ENCODE measurements around the gene OR10A2. TPM values are rescaled to one million over a fixed set of nuclear protein-coding genes. Genes with fewer than 3 reads are reported as not detected.
"Not testable (repeated sequence)": the region's sequence is repeated elsewhere in the genome, so short reads cannot be mapped to it uniquely, and the experiment has no call there.

The OR10A2 gene
- total RNA-seq, 1 donor from 2014 or later, result not detected

DNA sequence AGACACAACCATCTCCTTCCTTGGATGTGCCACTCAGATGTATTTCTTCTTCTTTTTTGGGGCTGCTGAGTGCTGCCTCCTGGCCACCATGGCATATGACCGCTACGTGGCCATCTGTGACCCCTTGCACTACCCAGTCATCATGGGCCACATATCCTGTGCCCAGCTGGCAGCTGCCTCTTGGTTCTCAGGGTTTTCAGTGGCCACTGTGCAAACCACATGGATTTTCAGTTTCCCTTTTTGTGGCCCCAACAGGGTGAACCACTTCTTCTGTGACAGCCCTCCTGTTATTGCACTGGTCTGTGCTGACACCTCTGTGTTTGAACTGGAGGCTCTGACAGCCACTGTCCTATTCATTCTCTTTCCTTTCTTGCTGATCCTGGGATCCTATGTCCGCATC, 14.1 kb downstream of the OR10A2 start:
- no peak overlapping the region for H3K4me3 Mint-ChIP-seq

GRCh38 chr11:6882751-6883150, 19.9 kb downstream of the OR10A2 start:
- Mint-ChIP-seq H3K27me3 (peaks cover 3% of the 10 kb centered on the region), H3K4me1 (no peaks in the 10 kb centered on the region), H3K4me3 (no peak overlapping the region), H3K36me3 (ENCODE audit: low read depth) (no peaks in the 10 kb centered on the region), H3K27ac (no peak overlapping the region), H3K9me3 (no peaks in the 10 kb centered on the region)
- TF ChIP-seq CTCF (IDR thresholded peaks at IDR 0.05), result no peak
- POLR2A ChIA-PET, result no interaction called here
- no peak for ATAC-seq (ENCODE audit: low read depth)
- intact Hi-C loops (cut with micrococcal nuclease), result no loop called here
- no peak for DNase-seq
- CTCF ChIA-PET, result no interaction called here

More for the DNA sequence above, 14.1 kb downstream of the OR10A2 start:
- ATAC-seq (ENCODE audit: low read depth) (no peak), DNase-seq (no peak)
- Mint-ChIP-seq H3K27ac (no peak overlapping the region), H3K27me3 (peaks cover 2% of the 10 kb centered on the region), H3K9me3 (no peaks in the 10 kb centered on the region), H3K36me3 (ENCODE audit: low read depth) (no peaks in the 10 kb centered on the region), H3K4me1 (no peaks in the 10 kb centered on the region)
- TF ChIP-seq CTCF (IDR thresholded peaks at IDR 0.05), result no peak
- ChIA-PET CTCF (no interaction called here), POLR2A (no interaction called here)
- intact Hi-C loops (cut with micrococcal nuclease), result no loop called here

DNA sequence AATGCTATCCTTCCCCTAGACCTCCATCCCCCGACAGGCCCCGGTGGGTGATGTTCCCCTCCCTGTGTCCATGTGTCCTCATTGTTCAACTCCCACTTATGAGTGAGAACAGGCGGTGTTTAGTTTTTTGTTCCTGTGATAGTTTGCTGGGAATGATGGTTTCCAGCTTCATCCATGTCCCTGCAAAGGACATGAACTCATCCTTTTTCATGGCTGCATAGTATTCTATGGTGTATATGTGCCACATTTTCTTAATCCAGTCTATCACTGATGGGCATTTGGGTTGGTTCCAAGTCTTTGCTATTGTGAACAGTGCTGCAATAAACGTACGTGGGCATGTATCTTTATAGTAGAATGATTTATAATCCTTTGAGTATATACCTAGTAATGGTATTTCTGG, 24.9 kb downstream of the OR10A2 start:
- CTCF ChIA-PET; H3K36me3 Mint-ChIP-seq (ENCODE audit: low read depth); ATAC-seq (ENCODE audit: low read depth); DNase-seq; H3K27me3 Mint-ChIP-seq; H3K9me3 Mint-ChIP-seq; H3K4me1 Mint-ChIP-seq; H3K4me3 Mint-ChIP-seq; H3K27ac Mint-ChIP-seq; intact Hi-C loops (cut with micrococcal nuclease): not testable (repeated sequence)
- POLR2A ChIA-PET, result interaction anchor here (0.6 kb wide), 2 partner anchors 205 to 1188 kb away, joined by 4 to 5 read pairs; partner anchors contain the start of gene MRPL17

DNA sequence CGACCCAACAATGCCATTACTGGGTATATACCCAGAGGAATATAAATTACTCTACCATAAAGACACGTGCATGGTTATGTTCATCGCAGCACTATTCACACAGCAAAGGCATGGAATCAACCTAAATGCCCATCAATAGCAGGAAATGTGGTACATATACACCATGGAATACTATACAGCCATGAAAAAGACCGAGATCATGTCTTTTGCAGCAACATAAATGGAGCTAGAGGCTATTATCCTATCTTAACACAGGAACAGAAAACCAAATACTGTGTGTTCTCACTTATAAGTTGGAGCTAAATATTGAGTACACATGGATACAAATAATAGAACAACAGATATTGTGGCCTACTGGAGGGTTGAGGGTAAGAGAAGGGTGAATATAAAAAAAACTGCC, 26.0 kb downstream of the OR10A2 start:
- DNase-seq (no peak), ATAC-seq (ENCODE audit: low read depth) (no peak)
- ChIA-PET POLR2A (no interaction called here), CTCF (no interaction called here)
- Mint-ChIP-seq H3K4me3 (no peak overlapping the region), H3K9me3 (no peaks in the 10 kb centered on the region), H3K36me3 (ENCODE audit: low read depth) (no peaks in the 10 kb centered on the region), H3K27ac (no peak overlapping the region), H3K27me3 (peaks cover 6% of the 10 kb centered on the region), H3K4me1 (no peaks in the 10 kb centered on the region)
- intact Hi-C loops (cut with micrococcal nuclease), result no loop called here
- TF ChIP-seq CTCF (IDR thresholded peaks at IDR 0.05), result no peak

DNA sequence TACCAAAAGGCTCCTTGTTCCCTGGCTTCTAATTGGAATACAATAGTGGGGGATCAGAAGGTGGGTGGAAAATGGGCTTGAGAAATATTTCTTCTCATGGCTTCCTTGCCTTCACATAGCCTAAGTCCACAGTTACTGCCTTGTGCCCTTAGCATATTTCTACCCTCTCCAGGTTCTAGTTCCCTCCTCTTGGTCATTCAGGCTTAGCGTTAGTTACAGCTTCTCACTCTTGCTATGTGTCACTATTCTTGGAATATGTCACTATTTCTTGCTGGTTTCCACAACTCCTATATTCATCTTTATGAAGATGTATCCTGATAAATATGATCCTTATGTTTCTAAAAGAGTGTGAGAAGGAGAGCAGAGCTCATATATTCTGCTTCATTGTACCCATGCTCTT, 27.0 kb downstream of the OR10A2 start:
- ChIA-PET CTCF (interaction anchor here (0.6 kb wide), 1 partner anchor 65 kb away, joined by 3 read pairs; no protein-coding TSS in a partner anchor), POLR2A (no interaction called here)
- no peak overlapping the region for H3K4me3 Mint-ChIP-seq
- no peak overlapping the region for H3K27ac Mint-ChIP-seq
- no peaks in the 10 kb centered on the region for H3K4me1 Mint-ChIP-seq
- intact Hi-C loops (cut with micrococcal nuclease), result no loop called here
- TF ChIP-seq CTCF (IDR thresholded peaks at IDR 0.05), result no peak
- peaks cover 3% of the 10 kb centered on the region for H3K27me3 Mint-ChIP-seq
- DNase-seq (no peak), ATAC-seq (ENCODE audit: low read depth) (no peak)
- H3K36me3 Mint-ChIP-seq (ENCODE audit: low read depth), result no peaks in the 10 kb centered on the region
- no peaks in the 10 kb centered on the region for H3K9me3 Mint-ChIP-seq

DNA sequence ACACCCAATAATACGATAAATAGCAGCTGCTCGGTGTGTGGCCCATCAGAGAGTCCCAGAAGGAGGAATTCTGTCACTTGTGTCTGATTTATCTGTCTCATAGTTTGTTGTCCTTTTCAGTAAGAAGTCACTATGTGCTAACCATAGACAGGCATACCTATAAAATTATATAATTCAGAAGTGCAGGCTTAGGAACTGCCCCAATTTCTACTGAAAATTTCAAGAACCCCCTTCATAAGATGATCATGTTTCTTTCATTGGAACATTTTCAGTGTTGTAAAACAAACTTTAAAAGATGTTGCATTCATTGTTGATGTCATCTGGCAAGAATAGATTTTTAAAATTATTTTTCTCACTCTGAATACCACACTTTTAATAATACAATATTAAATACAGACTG, 29.5 kb downstream of the OR10A2 start, which contains the start of gene OR2D2:
TSS of gene OR2D2 (minus strand) at position 101 of the 400 bp plus-strand sequence. CDS start at position 101, 0 bp downstream.
- no peak within 1 kb of the TSS for H3K4me3 Mint-ChIP-seq
- no peak within 1 kb of the TSS for H3K27ac Mint-ChIP-seq
- ChIA-PET POLR2A (no interaction called here), CTCF (no interaction called here)
- no peak for TF ChIP-seq CTCF (IDR thresholded peaks at IDR 0.05)
- DNase-seq (no peak), ATAC-seq (ENCODE audit: low read depth) (no peak)
- no peaks in the 10 kb centered on the region for H3K9me3 Mint-ChIP-seq
- H3K4me1 Mint-ChIP-seq, result no peaks in the 10 kb centered on the region
- H3K27me3 Mint-ChIP-seq, result peaks cover 3% of the 10 kb centered on the region
- H3K36me3 Mint-ChIP-seq (ENCODE audit: low read depth), result no peaks in the 10 kb centered on the region
- intact Hi-C loops (cut with micrococcal nuclease), result no loop called here

All from activated B cell treated with CpG ODN at 0.5 μM for 24 hours (primary cell).